ENCODE data around the gene ECHDC3.

ECHDC3 gene

DNA sequence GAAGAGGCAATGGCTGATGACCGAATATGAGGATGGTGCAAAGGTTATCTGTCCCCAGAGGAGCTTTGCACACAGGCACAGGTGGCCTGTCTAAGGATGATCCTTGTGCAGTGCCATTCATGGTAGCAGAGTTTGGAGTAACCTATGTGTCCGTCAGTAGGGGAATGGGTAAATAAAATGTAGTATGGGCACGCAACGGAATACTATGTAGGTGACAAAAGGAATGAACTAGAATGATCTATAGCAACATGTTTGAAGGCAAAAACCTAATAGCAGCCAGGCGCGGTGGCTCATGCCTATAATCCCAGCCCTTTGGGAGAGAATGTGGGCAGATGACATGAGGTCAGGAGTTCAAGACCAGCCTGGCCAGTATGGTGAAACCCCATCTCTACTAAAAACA lies 41.6 kb upstream of the ECHDC3 start:
- H3K27ac ChIP-seq (ENCODE audit: low read depth, low read length, poor library complexity, severe bottlenecking) = no peak overlapping the region
- no peaks in the 10 kb centered on the region for H3K9me2 ChIP-seq (ENCODE audit: low read depth, low read length)
- TF ChIP-seq EZH2 (IDR thresholded peaks at IDR 0.05; ENCODE audit: borderline replicate concordance, low read length) = no peak
- TF ChIP-seq, protein P1, sequence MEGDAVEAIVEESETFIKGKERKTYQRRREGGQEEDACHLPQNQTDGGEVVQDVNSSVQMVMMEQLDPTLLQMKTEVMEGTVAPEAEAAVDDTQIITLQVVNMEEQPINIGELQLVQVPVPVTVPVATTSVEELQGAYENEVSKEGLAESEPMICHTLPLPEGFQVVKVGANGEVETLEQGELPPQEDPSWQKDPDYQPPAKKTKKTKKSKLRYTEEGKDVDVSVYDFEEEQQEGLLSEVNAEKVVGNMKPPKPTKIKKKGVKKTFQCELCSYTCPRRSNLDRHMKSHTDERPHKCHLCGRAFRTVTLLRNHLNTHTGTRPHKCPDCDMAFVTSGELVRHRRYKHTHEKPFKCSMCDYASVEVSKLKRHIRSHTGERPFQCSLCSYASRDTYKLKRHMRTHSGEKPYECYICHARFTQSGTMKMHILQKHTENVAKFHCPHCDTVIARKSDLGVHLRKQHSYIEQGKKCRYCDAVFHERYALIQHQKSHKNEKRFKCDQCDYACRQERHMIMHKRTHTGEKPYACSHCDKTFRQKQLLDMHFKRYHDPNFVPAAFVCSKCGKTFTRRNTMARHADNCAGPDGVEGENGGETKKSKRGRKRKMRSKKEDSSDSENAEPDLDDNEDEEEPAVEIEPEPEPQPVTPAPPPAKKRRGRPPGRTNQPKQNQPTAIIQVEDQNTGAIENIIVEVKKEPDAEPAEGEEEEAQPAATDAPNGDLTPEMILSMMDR (IDR thresholded peaks at IDR 0.05; ENCODE audit: low read length) = no peak

DNA sequence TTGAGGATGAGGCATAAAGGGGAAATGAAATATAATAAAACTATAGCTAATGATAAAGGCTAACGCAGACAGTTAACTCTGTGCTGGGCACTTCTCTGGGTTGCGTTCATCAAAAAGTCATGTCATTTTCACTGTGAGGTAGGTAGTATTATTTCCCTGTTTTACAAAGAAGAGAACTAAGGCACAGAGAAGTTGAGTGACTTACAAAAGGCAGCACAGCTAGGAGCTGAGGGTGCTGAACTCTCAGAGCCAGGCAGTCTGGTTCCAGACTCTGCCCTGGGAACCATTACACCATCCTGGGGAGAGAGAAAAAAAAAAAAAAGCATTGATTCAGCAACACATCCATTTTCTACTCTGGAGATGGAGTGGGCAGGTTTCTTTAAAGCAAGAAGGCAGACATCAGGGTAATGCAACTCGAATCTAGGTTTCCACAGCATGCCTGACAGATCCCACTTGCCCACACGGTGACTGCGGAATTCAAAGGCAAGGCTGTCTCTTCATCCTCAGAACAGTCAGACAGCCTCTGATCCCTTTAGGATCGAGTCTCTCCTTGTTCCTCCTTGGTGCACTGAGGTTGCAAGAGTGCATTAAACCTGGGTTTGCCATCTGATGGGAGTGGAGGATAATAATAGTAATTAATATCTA lies 40.6 kb upstream of the ECHDC3 start:
- Histone ChIP-seq H3K79me2 (ENCODE audit: insufficient read depth, low read length) (no peaks in the 10 kb centered on the region), H3K4me3 (ENCODE audit: low read depth, low read length, poor library complexity, severe bottlenecking) (no peak overlapping the region), H3K9ac (ENCODE audit: low read length) (no peak overlapping the region), H3F3A (ENCODE audit: insufficient read depth, low read length) (no peaks in the 10 kb centered on the region), H3K4me1 (ENCODE audit: insufficient read depth, low read length, severe bottlenecking) (peaks cover 15% of the 10 kb centered on the region), H3K9me3 (ENCODE audit: low read length) (no peaks in the 10 kb centered on the region), H3K4me2 (ENCODE audit: low read length) (no peak overlapping the region), H2AFZ (ENCODE audit: low read length) (no peak overlapping the region), H4K20me1 (ENCODE audit: insufficient read depth, low read length) (no peaks in the 10 kb centered on the region), H3K27ac (ENCODE audit: low read depth, low read length, poor library complexity, severe bottlenecking) (no peak overlapping the region), H3K27me3 (ENCODE audit: insufficient read depth, low read length) (no peaks in the 10 kb centered on the region), H3K9me2 (ENCODE audit: low read depth, low read length) (no peaks in the 10 kb centered on the region), H3K36me3 (ENCODE audit: insufficient read depth, low read length) (no peaks in the 10 kb centered on the region)
- no peak for TF ChIP-seq EZH2 (IDR thresholded peaks at IDR 0.05; ENCODE audit: borderline replicate concordance, low read length)
- TF ChIP-seq, protein P1 (IDR thresholded peaks at IDR 0.05; ENCODE audit: low read length) = no peak

More for the DNA sequence above, 41.6 kb upstream of the ECHDC3 start:
- Histone ChIP-seq H3K36me3 (ENCODE audit: insufficient read depth, low read length) (no peaks in the 10 kb centered on the region), H3K79me2 (ENCODE audit: insufficient read depth, low read length) (no peaks in the 10 kb centered on the region), H3K27me3 (ENCODE audit: insufficient read depth, low read length) (no peaks in the 10 kb centered on the region), H3K9ac (ENCODE audit: low read length) (no peak overlapping the region), H3F3A (ENCODE audit: insufficient read depth, low read length) (no peaks in the 10 kb centered on the region), H3K4me3 (ENCODE audit: low read depth, low read length, poor library complexity, severe bottlenecking) (no peak overlapping the region), H3K9me3 (ENCODE audit: low read length) (no peaks in the 10 kb centered on the region), H3K4me2 (ENCODE audit: low read length) (no peak overlapping the region), H3K4me1 (ENCODE audit: insufficient read depth, low read length, severe bottlenecking) (peaks cover 22% of the 10 kb centered on the region), H2AFZ (ENCODE audit: low read length) (no peak overlapping the region), H4K20me1 (ENCODE audit: insufficient read depth, low read length) (no peaks in the 10 kb centered on the region)

DNA sequence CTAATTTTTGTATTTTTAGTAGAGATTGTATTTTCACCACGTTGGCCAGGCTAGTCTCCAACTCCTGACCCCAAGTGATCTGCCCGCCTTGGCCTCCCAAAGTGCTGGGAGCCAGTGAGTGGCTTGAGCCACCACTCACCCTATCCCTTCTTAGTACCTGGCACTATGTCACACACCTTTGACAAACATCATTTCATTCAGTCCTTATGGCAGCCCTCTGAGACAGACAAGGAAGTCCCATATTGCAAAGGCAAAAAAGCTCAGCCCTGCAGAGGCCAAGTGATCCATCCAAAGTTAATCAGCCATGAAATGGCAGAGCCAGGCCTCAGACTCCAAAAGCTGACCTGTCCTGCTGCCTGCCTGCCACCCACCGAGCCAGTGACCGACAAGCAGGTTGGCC lies 39.9 kb upstream of the ECHDC3 start:
- no peak overlapping the region for H3K4me2 ChIP-seq (ENCODE audit: low read length)
- no peak overlapping the region for H2AFZ ChIP-seq (ENCODE audit: low read length)
- H3K9me3 ChIP-seq (ENCODE audit: low read length) = no peaks in the 10 kb centered on the region
- no peaks in the 10 kb centered on the region for H3K27me3 ChIP-seq (ENCODE audit: insufficient read depth, low read length)
- no peaks in the 10 kb centered on the region for H4K20me1 ChIP-seq (ENCODE audit: insufficient read depth, low read length)
- TF ChIP-seq, protein P1 (IDR thresholded peaks at IDR 0.05; ENCODE audit: low read length) = no peak
- no peak for TF ChIP-seq EZH2 (IDR thresholded peaks at IDR 0.05; ENCODE audit: borderline replicate concordance, low read length)
- H3K36me3 ChIP-seq (ENCODE audit: insufficient read depth, low read length) = no peaks in the 10 kb centered on the region
- H3K9me2 ChIP-seq (ENCODE audit: low read depth, low read length) = no peaks in the 10 kb centered on the region
- no peak overlapping the region for H3K27ac ChIP-seq (ENCODE audit: low read depth, low read length, poor library complexity, severe bottlenecking)
- no peaks in the 10 kb centered on the region for H3F3A ChIP-seq (ENCODE audit: insufficient read depth, low read length)
- peaks cover 15% of the 10 kb centered on the region for H3K4me1 ChIP-seq (ENCODE audit: insufficient read depth, low read length, severe bottlenecking)
- no peaks in the 10 kb centered on the region for H3K79me2 ChIP-seq (ENCODE audit: insufficient read depth, low read length)
- no peak overlapping the region for H3K4me3 ChIP-seq (ENCODE audit: low read depth, low read length, poor library complexity, severe bottlenecking)
- H3K9ac ChIP-seq (ENCODE audit: low read length) = no peak overlapping the region

All from OCI-LY1 (cell line).